HepG2 (cell line): ENCODE data around the gene PTPN20. TPM values are rescaled to one million over a fixed set of nuclear protein-coding genes. Genes with fewer than 3 reads are reported as not detected.

Experiments
- ATAC-seq: fragments of 200-7000 bp; cut with Tn5 transposase; 3 replicates; pipeline ENCODE4 v1.9.1; 2020; ENCODE audit warnings: mild to moderate bottlenecking, moderate library complexity
- BruUV-seq: library from RNA; stranded (reverse); fragments of 400-500 nt; replicated peaks from 2 replicates; lab custom pipeline; 2021; lab: Mats Ljungman, UMichigan
- CTCF ChIA-PET: fragments of 300-600 bp; formaldehyde crosslinking; extraction: SDS; loops from one replicate; lab custom pipeline; 2021; ENCODE audit warnings: low total read pairs, inconsistent platforms, low intra/inter-chr PET ratio; lab: Yijun Ruan, JAX
- POLR2A ChIA-PET: fragments of 350-600 bp; sonication (Branson Sonifier 250); formaldehyde crosslinking; loops from one replicate; lab custom pipeline; 2020; ENCODE audit warnings: antibody characterized with exemption, inconsistent platforms; lab: Yijun Ruan, JAX
- DNase-seq: peaks from one replicate; pipeline ENCODE4 v3.0.0-alpha.2; 2015; ENCODE audit warnings: low spot score
- FAIRE-seq: peaks from 3 replicates; lab custom pipeline; 2011; peaks lifted over from hg19 to GRCh38; lab: Jason Lieb, UNC
- H2AFZ ChIP-seq: one replicate; pipeline ENCODE4 v1.6.1; 2011; ENCODE audit warnings: low read length, inconsistent platforms
- H3K27ac ChIP-seq: fragments of 300-600 bp; 3 replicates; pipeline ENCODE4 v1.8.0; 2011; ENCODE audit warnings: mixed run types, mild to moderate bottlenecking, mixed read lengths, low read length, inconsistent platforms; ENCODE audit not compliant: insufficient read depth; ENCODE audit errors: extremely low read length
- H3K27me3 ChIP-seq, 2 experiments: fragments of 200-600 bp in 1 of 2; 2 replicates in 1 of 2; 3 replicates in 1 of 2; pipeline versions ENCODE4 v1.6.0 to v1.8.0; 2011; ENCODE audit warnings: low read length in 2 of 2, mild to moderate bottlenecking in 2 of 2, moderate library complexity in 2 of 2, inconsistent platforms in 1 of 2; ENCODE audit not compliant: insufficient read depth in 2 of 2, control insufficient read depth in 1 of 2
- H3K36me3 ChIP-seq, 2 experiments: fragments of 200-600 bp in 1 of 2; replicated peaks in 1 of 2; 2 replicates in 1 of 2; 3 replicates in 1 of 2; pipeline versions ENCODE4 v1.5.1 to v1.8.0; 2011; ENCODE audit warnings: low read length in 2 of 2, inconsistent platforms in 1 of 2; ENCODE audit not compliant: insufficient read depth in 2 of 2, control insufficient read depth in 1 of 2
- H3K4me1 ChIP-seq: 2 replicates; pipeline ENCODE4 v1.5.1; 2012; ENCODE audit warnings: low read length, inconsistent platforms; ENCODE audit not compliant: insufficient read depth
- H3K4me2 ChIP-seq: 2 replicates; pipeline ENCODE4 v1.6.0; 2011; ENCODE audit warnings: low read depth, low read length, inconsistent platforms
- H3K4me3 ChIP-seq, 3 experiments: fragments of 200-600 bp in 1 of 3; sonication (generic), shearing (Covaris generic) in 1 of 3; replicated peaks in 1 of 3; 2 replicates each; pipeline ENCODE4 v1.5.1; 2011 to 2016; ENCODE audit warnings: low read length in 3 of 3, inconsistent platforms in 2 of 3, low read depth in 2 of 3, mild to moderate bottlenecking in 2 of 3, control low read depth in 1 of 3, mixed read lengths in 1 of 3; ENCODE audit not compliant: insufficient read depth in 1 of 3
- H3K79me2 ChIP-seq: one replicate; pipeline ENCODE4 v1.6.1; 2011; ENCODE audit warnings: low read length, inconsistent platforms; ENCODE audit not compliant: insufficient read depth
- H3K9ac ChIP-seq: 2 replicates; pipeline ENCODE4 v1.6.0; 2011; ENCODE audit warnings: mild to moderate bottlenecking, low read depth, low read length, inconsistent platforms; ENCODE audit not compliant: insufficient read depth
- H3K9me3 ChIP-seq: 2 replicates; pipeline ENCODE4 v1.5.1; 2012; ENCODE audit warnings: mild to moderate bottlenecking, low read length
- H4K20me1 ChIP-seq: 2 replicates; pipeline ENCODE4 v1.6.0; 2011; ENCODE audit warnings: inconsistent platforms, mild to moderate bottlenecking, low read length, moderate library complexity; ENCODE audit not compliant: insufficient read depth
- ATF1 ChIP-seq: IDR thresholded peaks from 2 replicates; pipeline ENCODE4 v1.6.1; 2016; ENCODE audit warnings: mild to moderate bottlenecking, control low read depth
- ELF4 ChIP-seq: sonication (generic); formaldehyde crosslinking; IDR thresholded peaks from 2 replicates; pipeline ENCODE4 v1.5.0; 2020; ENCODE audit warnings: missing genetic modification reagents, mild to moderate bottlenecking, moderate library complexity, borderline replicate concordance
- EP300 ChIP-seq, 3 experiments: sonication (generic) in 1 of 3; formaldehyde crosslinking in 1 of 3; IDR thresholded peaks; 2 replicates each; pipeline versions ENCODE4 v1.5.1 to v1.6.1; 2011 to 2020; ENCODE audit warnings: low read depth in 2 of 3, low read length in 2 of 3, borderline replicate concordance in 1 of 3, improper control_type of control experiment in 1 of 3, mild to moderate bottlenecking in 1 of 3, missing genetic modification reagents in 1 of 3, moderate library complexity in 1 of 3
- MAFF ChIP-seq: IDR thresholded peaks from 2 replicates; pipeline ENCODE4 v1.6.1; 2011; ENCODE audit warnings: low read depth, low read length, improper control_type of control experiment
- TP53 ChIP-seq: sonication (generic); formaldehyde crosslinking; conservative IDR thresholded peaks from 2 replicates; pipeline ENCODE4 v1.4.0; 2020; ENCODE audit warnings: missing genetic modification reagents
- ZNF672 ChIP-seq: sonication (generic); formaldehyde crosslinking; IDR thresholded peaks from 2 replicates; pipeline ENCODE4 v1.8.1; 2022; ENCODE audit warnings: missing genetic modification reagents
- in situ Hi-C: cut with HindIII; loops from 2 replicates; pipeline ENCODE4 v1.10.0; 2017; ENCODE audit warnings: low pct_unique_long_range_greater_than_20kb; ENCODE audit not compliant: extremely low pct_ligation_motif_present
- intact Hi-C: fragments of 100-400 bp; cut with micrococcal nuclease; formaldehyde crosslinking; loops from one replicate; pipeline ENCODE4 v1.10.0; 2022; ENCODE audit not compliant: unreplicated experiment
- polyA plus RNA-seq, 8 experiments: library from polyadenylated mRNA; depleted of rRNA in 3 of 8; stranded (reverse) in 7 of 8; unstranded in 1 of 8; fragments of >200 nt; fragmentation: Illumina TruSeq in 4 of 8; extraction: Trizol in 4 of 8; gene quantifications; 2 replicates each; pipeline versions ENCODE4 v1.2.1 to v1.2.3, GENCODE V29; 2011 to 2016; ENCODE audit warnings: low read depth in 4 of 8, missing spikeins in 1 of 8, mixed read lengths in 1 of 8; ENCODE audit not compliant: insufficient read depth in 1 of 8
- total RNA-seq, 5 experiments: library from RNA; depleted of rRNA; stranded (reverse); fragments of >200 nt; fragmentation: Illumina TruSeq; extraction: Trizol; gene quantifications; 2 replicates each; pipeline ENCODE4 v1.2.3, GENCODE V29; 2016; ENCODE audit warnings: low read depth in 1 of 5
- TF ChIP-seq, protein P1 (sequence below): sonication (generic); formaldehyde crosslinking; IDR thresholded peaks from 2 replicates; pipeline ENCODE4 v1.4.0; 2020; ENCODE audit warnings: mild to moderate bottlenecking, missing genetic modification reagents, borderline replicate concordance
- TF ChIP-seq, protein P2 (sequence below): sonication (generic); formaldehyde crosslinking; conservative IDR thresholded peaks from 2 replicates; pipeline ENCODE4 v1.8.0; 2022; ENCODE audit warnings: low read depth, missing genetic modification reagents
- TF ChIP-seq, protein P3 (sequence below): sonication (generic); formaldehyde crosslinking; IDR thresholded peaks from 2 replicates; pipeline ENCODE4 v1.5.0; 2020; ENCODE audit warnings: missing genetic modification reagents, mild to moderate bottlenecking, borderline replicate concordance
- TF ChIP-seq, protein P4 (sequence below): sonication (generic); formaldehyde crosslinking; IDR thresholded peaks from 2 replicates; pipeline ENCODE4 v1.5.1; 2020; ENCODE audit warnings: missing genetic modification reagents, mild to moderate bottlenecking, borderline replicate concordance

Gene PTPN20
- total and polyA plus RNA-seq, 2 of the 13 experiments (the other 11 are each of a cell fraction or from before 2014, with no cell fraction given): not detected

DNA sequence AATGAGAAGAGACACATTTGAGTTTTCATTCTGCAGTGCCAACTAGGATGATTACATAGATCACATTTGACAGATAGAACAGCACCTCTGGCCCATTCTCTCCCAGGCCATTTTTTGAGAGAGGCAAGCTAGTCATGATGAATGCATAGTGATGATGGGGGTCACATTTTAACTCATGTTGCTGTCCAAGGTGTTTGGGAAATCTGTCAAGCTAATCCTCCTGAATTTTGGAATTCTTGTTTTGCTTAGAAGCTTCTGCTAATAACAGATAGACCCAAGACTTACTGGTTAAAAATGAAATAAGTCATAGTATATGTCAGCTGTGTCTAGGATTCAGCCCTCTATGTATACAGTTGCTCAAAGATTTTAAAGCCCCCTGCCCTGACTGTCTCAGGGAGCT is 101.0 kb downstream of the PTPN20 start:
- no peak for TF ChIP-seq EP300 (IDR thresholded peaks at IDR 0.05; ENCODE audit: low read depth in 2 of 2, low read length in 2 of 2)
- TF ChIP-seq EP300 (CRISPR knock-in tag; IDR thresholded peaks at IDR 0.05; ENCODE audit: borderline replicate concordance): no peak
- TF ChIP-seq ZNF672 (CRISPR knock-in tag): no peak
- TF ChIP-seq, protein P1, sequence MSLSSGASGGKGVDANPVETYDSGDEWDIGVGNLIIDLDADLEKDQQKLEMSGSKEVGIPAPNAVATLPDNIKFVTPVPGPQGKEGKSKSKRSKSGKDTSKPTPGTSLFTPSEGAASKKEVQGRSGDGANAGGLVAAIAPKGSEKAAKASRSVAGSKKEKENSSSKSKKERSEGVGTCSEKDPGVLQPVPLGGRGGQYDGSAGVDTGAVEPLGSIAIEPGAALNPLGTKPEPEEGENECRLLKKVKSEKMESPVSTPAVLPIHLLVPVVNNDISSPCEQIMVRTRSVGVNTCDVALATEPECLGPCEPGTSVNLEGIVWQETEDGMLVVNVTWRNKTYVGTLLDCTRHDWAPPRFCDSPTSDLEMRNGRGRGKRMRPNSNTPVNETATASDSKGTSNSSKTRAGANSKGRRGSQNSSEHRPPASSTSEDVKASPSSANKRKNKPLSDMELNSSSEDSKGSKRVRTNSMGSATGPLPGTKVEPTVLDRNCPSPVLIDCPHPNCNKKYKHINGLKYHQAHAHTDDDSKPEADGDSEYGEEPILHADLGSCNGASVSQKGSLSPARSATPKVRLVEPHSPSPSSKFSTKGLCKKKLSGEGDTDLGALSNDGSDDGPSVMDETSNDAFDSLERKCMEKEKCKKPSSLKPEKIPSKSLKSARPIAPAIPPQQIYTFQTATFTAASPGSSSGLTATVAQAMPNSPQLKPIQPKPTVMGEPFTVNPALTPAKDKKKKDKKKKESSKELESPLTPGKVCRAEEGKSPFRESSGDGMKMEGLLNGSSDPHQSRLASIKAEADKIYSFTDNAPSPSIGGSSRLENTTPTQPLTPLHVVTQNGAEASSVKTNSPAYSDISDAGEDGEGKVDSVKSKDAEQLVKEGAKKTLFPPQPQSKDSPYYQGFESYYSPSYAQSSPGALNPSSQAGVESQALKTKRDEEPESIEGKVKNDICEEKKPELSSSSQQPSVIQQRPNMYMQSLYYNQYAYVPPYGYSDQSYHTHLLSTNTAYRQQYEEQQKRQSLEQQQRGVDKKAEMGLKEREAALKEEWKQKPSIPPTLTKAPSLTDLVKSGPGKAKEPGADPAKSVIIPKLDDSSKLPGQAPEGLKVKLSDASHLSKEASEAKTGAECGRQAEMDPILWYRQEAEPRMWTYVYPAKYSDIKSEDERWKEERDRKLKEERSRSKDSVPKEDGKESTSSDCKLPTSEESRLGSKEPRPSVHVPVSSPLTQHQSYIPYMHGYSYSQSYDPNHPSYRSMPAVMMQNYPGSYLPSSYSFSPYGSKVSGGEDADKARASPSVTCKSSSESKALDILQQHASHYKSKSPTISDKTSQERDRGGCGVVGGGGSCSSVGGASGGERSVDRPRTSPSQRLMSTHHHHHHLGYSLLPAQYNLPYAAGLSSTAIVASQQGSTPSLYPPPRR (CRISPR knock-in tag): no peak
- no peak for TF ChIP-seq ATF1 (CRISPR knock-in tag)
- TF ChIP-seq, protein P2, sequence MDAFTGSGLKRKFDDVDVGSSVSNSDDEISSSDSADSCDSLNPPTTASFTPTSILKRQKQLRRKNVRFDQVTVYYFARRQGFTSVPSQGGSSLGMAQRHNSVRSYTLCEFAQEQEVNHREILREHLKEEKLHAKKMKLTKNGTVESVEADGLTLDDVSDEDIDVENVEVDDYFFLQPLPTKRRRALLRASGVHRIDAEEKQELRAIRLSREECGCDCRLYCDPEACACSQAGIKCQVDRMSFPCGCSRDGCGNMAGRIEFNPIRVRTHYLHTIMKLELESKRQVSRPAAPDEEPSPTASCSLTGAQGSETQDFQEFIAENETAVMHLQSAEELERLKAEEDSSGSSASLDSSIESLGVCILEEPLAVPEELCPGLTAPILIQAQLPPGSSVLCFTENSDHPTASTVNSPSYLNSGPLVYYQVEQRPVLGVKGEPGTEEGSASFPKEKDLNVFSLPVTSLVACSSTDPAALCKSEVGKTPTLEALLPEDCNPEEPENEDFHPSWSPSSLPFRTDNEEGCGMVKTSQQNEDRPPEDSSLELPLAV: no peak
- TF ChIP-seq, protein P3, sequence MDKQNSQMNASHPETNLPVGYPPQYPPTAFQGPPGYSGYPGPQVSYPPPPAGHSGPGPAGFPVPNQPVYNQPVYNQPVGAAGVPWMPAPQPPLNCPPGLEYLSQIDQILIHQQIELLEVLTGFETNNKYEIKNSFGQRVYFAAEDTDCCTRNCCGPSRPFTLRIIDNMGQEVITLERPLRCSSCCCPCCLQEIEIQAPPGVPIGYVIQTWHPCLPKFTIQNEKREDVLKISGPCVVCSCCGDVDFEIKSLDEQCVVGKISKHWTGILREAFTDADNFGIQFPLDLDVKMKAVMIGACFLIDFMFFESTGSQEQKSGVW: no peak
- TF ChIP-seq, protein P4, sequence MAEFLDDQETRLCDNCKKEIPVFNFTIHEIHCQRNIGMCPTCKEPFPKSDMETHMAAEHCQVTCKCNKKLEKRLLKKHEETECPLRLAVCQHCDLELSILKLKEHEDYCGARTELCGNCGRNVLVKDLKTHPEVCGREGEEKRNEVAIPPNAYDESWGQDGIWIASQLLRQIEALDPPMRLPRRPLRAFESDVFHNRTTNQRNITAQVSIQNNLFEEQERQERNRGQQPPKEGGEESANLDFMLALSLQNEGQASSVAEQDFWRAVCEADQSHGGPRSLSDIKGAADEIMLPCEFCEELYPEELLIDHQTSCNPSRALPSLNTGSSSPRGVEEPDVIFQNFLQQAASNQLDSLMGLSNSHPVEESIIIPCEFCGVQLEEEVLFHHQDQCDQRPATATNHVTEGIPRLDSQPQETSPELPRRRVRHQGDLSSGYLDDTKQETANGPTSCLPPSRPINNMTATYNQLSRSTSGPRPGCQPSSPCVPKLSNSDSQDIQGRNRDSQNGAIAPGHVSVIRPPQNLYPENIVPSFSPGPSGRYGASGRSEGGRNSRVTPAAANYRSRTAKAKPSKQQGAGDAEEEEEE: no peak
- TF ChIP-seq MAFF: no peak
- TF ChIP-seq TP53: no peak
- TF ChIP-seq ELF4 (CRISPR knock-in tag): no peak
- no peak for ATAC-seq
- H2AFZ ChIP-seq: no peak overlapping the region
- H4K20me1 ChIP-seq: no peaks in the 10 kb centered on the region
- no peak overlapping the region for H3K27ac ChIP-seq
- H3K4me1 ChIP-seq: no peaks in the 10 kb centered on the region
- DNase-seq: no peak
- no peaks in the 10 kb centered on the region for H3K27me3 ChIP-seq
- no peak for FAIRE-seq
- no peak overlapping the region for H3K4me2 ChIP-seq
- POLR2A ChIA-PET: no interaction called here
- no peaks in the 10 kb centered on the region for H3K79me2 ChIP-seq
- H3K9ac ChIP-seq: no peak overlapping the region
- in situ Hi-C loops: no loop called here
- CTCF ChIA-PET: no interaction called here
- H3K9me3 ChIP-seq: no peaks in the 10 kb centered on the region
- no peaks in the 10 kb centered on the region for H3K36me3 ChIP-seq
- BruUV-seq: no TSS peak
- intact Hi-C loops: no loop called here
- H3K4me3 ChIP-seq: no peak overlapping the region
